ENCODE data around the gene HOXD9.

GRCh38 chr2:176083796-176084261 lies 38.7 kb upstream of the HOXD9 start, which contains the start of gene EVX2:
- TF ChIP-seq CTCF (conservative IDR thresholded peaks at IDR 0.05) (no peak), EZH2 (IDR thresholded peaks at IDR 0.05; ENCODE audit: low read depth) (no peak)

Data from PC-9 (cell line).